Measurements from ENCODE around the gene TENM3.
"Not testable (repeated sequence)": the region's sequence is repeated elsewhere in the genome, so short reads cannot be mapped to it uniquely, and the experiment has no call there.

Gene TENM3

GRCh38 chr4:182243204-182243603 lies at the start of gene TENM3:
Gene TENM3 (plus strand): TSS chr4:182243402. CDS start chr4:182324021, 80,619 bp downstream.
- not testable (repeated sequence) for DNase-seq

GRCh38 chr4:182194091-182194824 lies 48.9 kb upstream of the TENM3 start:
- no peak for DNase-seq

GRCh38 chr4:182197611-182198010 lies 45.6 kb upstream of the TENM3 start:
- DNase-seq, result no peak

GRCh38 chr4:182201871-182202270 lies 41.3 kb upstream of the TENM3 start:
- no peak for DNase-seq

GRCh38 chr4:182202650-182203049 lies 40.6 kb upstream of the TENM3 start:
- DNase-seq, result no peak

GRCh38 chr4:182203872-182204411 lies 39.3 kb upstream of the TENM3 start:
- no peak for DNase-seq

GRCh38 chr4:182205306-182205705 lies 37.9 kb upstream of the TENM3 start:
- no peak for DNase-seq

- no peak for DNase-seq
Observed at GRCh38 chr4:182206266-182206665, 36.9 kb upstream of the TENM3 start.

- DNase-seq, result no peak
Observed at GRCh38 chr4:182206916-182207315, 36.3 kb upstream of the TENM3 start.

GRCh38 chr4:182207830-182208396 lies 35.3 kb upstream of the TENM3 start:
- DNase-seq, result no peak

- DNase-seq, result no peak
Observed at GRCh38 chr4:182208526-182209050, 34.6 kb upstream of the TENM3 start.

GRCh38 chr4:182212211-182212761 lies 30.9 kb upstream of the TENM3 start:
- DNase-seq, result no peak

GRCh38 chr4:182213004-182213403 lies 30.2 kb upstream of the TENM3 start:
- no peak for DNase-seq

GRCh38 chr4:182215148-182215547 lies 28.1 kb upstream of the TENM3 start:
- DNase-seq, result no peak

GRCh38 chr4:182216005-182216404 lies 27.2 kb upstream of the TENM3 start:
- DNase-seq, result no peak

GRCh38 chr4:182219411-182220056 lies 23.7 kb upstream of the TENM3 start:
- DNase-seq, result no peak

- DNase-seq, result no peak
Observed at GRCh38 chr4:182221987-182222386, 21.2 kb upstream of the TENM3 start.

GRCh38 chr4:182222766-182223165 lies 20.4 kb upstream of the TENM3 start:
- no peak for DNase-seq

GRCh38 chr4:182223708-182224107 lies 19.5 kb upstream of the TENM3 start:
- DNase-seq, result no peak

- no peak for DNase-seq
Observed at GRCh38 chr4:182224192-182224850, 18.9 kb upstream of the TENM3 start.

GRCh38 chr4:182225257-182225852 lies 17.8 kb upstream of the TENM3 start:
- DNase-seq, result no peak

- DNase-seq, result no peak
Observed at GRCh38 chr4:182227611-182228010, 15.6 kb upstream of the TENM3 start.

All from stimulated activated CD4-positive, alpha-beta T cell treated with anti-CD3 and anti-CD28 coated beads, Interleukin-15, amount 100 ng/mL, for 24 hours (primary cell).